Measurements from ENCODE around the gene CUBN. TPM values are rescaled to one million over a fixed set of nuclear protein-coding genes. Genes with fewer than 3 reads are reported as not detected.
A peak's percentile ranks its signal among the peaks of the same experiment; 100 is the strongest.

CUBN gene
- total RNA-seq, 1 experiment from 2014 or later, result 0.46 TPM

- H3K27ac Mint-ChIP-seq, result peak overlapping the region; percentile 65; the same call in 1 of the 2 replicates
- CTCF ChIA-PET, result interaction anchor here (0.8 to 1.3 kb wide), 6 partner anchors 8 to 939 kb away, joined by 3 to 7 read pairs (median 3); no protein-coding TSS in a partner anchor
Observed at GRCh38 chr10:16816830-16817124, 312.8 kb downstream of the CUBN start.

GRCh38 chr10:16816171-16816570, 313.4 kb downstream of the CUBN start:
- Mint-ChIP-seq H3K36me3 (peaks cover 9% of the 10 kb centered on the region; the same call in 1 of the 2 replicates), H3K9me3 (peaks cover 6% of the 10 kb centered on the region), H3K27ac (peak overlapping the region; percentile 8; the same call in 1 of the 2 replicates), H3K4me1 (peaks cover 12% of the 10 kb centered on the region), H3K4me3 (peak overlapping the region; percentile 93), H3K27me3 (ENCODE audit: low read depth) (peaks cover 22% of the 10 kb centered on the region)
- ChIA-PET POLR2A (no interaction called here), CTCF (interaction anchor here (0.6 kb wide), 1 partner anchor 125 kb away, joined by 4 read pairs; no protein-coding TSS in a partner anchor)
- DNase-seq (ENCODE audit: low spot score) (no peak), ATAC-seq (no peak)
- TF ChIP-seq NR2C2 (CRISPR knock-in tag; IDR thresholded peaks at IDR 0.05) (no peak), ZSCAN18 (CRISPR knock-in tag; IDR thresholded peaks at IDR 0.05) (no peak), FOXP1 (CRISPR knock-in tag; IDR thresholded peaks at IDR 0.05; ENCODE audit: borderline replicate concordance) (no peak), MXD4 (CRISPR knock-in tag; IDR thresholded peaks at IDR 0.05; ENCODE audit: borderline replicate concordance) (no peak), GABPB1 (CRISPR knock-in tag; IDR thresholded peaks at IDR 0.05) (no peak), ZNF281 (CRISPR knock-in tag; IDR thresholded peaks at IDR 0.05) (no peak), TCF7 (CRISPR knock-in tag; IDR thresholded peaks at IDR 0.05; ENCODE audit: low read depth) (no peak), EMX1 (CRISPR knock-in tag; IDR thresholded peaks at IDR 0.05) (no peak), CREB1 (CRISPR knock-in tag; IDR thresholded peaks at IDR 0.05) (no peak), JUN (CRISPR knock-in tag; IDR thresholded peaks at IDR 0.05) (no peak), ZNF532 (CRISPR knock-in tag; IDR thresholded peaks at IDR 0.05; ENCODE audit: borderline replicate concordance) (no peak), NR3C1 (CRISPR knock-in tag; conservative IDR thresholded peaks at IDR 0.05; ENCODE audit: low read depth) (no peak), ETV6 (CRISPR knock-in tag; IDR thresholded peaks at IDR 0.05) (no peak), CREM (CRISPR knock-in tag; IDR thresholded peaks at IDR 0.05) (no peak), ZNF396 (CRISPR knock-in tag; IDR thresholded peaks at IDR 0.05; ENCODE audit: borderline replicate concordance) (no peak), CBFB (CRISPR knock-in tag; IDR thresholded peaks at IDR 0.05; ENCODE audit: low read depth) (no peak), SP1 (CRISPR knock-in tag; conservative IDR thresholded peaks at IDR 0.05) (no peak)

More at GRCh38 chr10:16816830-16817124, 312.8 kb downstream of the CUBN start:
- Mint-ChIP-seq H3K9me3 (peaks cover 11% of the 10 kb centered on the region), H3K4me3 (peak overlapping the region; percentile 93), H3K4me1 (peaks cover 10% of the 10 kb centered on the region), H3K36me3 (peaks cover 12% of the 10 kb centered on the region), H3K27me3 (ENCODE audit: low read depth) (peaks cover 23% of the 10 kb centered on the region)
- no peak for ATAC-seq
- POLR2A ChIA-PET, result interaction anchor here (1.2 kb wide), 1 partner anchor 384 kb away, joined by 6 read pairs; the partner anchor contains the start of gene TRDMT1
- DNase-seq (ENCODE audit: low spot score), result no peak
- no peak for TF ChIP-seq JAZF1 (CRISPR knock-in tag; IDR thresholded peaks at IDR 0.05)
- TF ChIP-seq ZNF512 (CRISPR knock-in tag; IDR thresholded peaks at IDR 0.05; ENCODE audit: borderline replicate concordance), result no peak
- TF ChIP-seq USF1 (CRISPR knock-in tag; IDR thresholded peaks at IDR 0.05), result peak; percentile 33; the same call in 1 of the 2 replicates
- TF ChIP-seq CREM (CRISPR knock-in tag; IDR thresholded peaks at IDR 0.05), result no peak
- TF ChIP-seq KAT7 (CRISPR knock-in tag; IDR thresholded peaks at IDR 0.05; ENCODE audit: borderline replicate concordance), result no peak

All from WTC11 (cell line).